GM19468 (cell line): ENCODE measurements around the gene PDZD11.
A peak's percentile ranks its signal among the peaks of the same experiment; 100 is the strongest.
"Not testable (repeated sequence)": the region's sequence is repeated elsewhere in the genome, so short reads cannot be mapped to it uniquely, and the experiment has no call there.

Experiments used
- ATAC-seq: cut with Tn5 transposase; IDR thresholded peaks from one replicate; pipeline ENCODE4 v1.9.1; 2021; ENCODE audit warnings: mild to moderate bottlenecking, moderate library complexity, moderate number of reproducible peaks; ENCODE audit not compliant: unreplicated experiment; ENCODE audit errors: extremely low read depth

Gene PDZD11, protein sequence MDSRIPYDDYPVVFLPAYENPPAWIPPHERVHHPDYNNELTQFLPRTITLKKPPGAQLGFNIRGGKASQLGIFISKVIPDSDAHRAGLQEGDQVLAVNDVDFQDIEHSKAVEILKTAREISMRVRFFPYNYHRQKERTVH

GRCh38 chrX:70289793-70290770 lies at the start of gene PDZD11, which contains the start of gene KIF4A:
PDZD11 (minus strand) TSS chrX:70289927; CDS start chrX:70289341, 586 bp downstream.
KIF4A (plus strand) TSS chrX:70290104; CDS start chrX:70290459, 355 bp downstream.
- ATAC-seq = peak; percentile 95

GRCh38 chrX:70338290-70338689 lies 48.6 kb upstream of the PDZD11 start:
- ATAC-seq = no peak

GRCh38 chrX:70336767-70337166 lies 47.0 kb upstream of the PDZD11 start:
- peak; percentile 99 for ATAC-seq

DNA sequence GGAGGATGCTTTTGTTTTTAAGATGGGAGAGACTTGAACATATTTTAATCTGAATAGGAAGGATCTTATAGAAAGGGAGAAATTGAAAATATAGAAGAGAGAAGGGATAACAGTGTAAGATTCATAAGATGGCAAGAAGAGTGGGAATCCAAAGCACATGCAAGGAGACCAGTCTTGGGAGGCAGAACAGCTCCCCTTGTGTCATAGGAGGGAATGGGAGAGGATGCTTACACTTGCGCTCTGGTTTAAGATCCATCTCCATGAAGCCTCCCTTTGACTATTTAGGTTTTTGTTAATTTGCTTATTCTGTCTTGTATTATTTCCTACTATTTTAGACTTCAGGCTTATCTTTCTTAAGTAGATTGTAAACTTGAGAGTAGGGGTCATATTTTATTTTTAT lies 42.9 kb upstream of the PDZD11 start:
- no peak for ATAC-seq

GRCh38 chrX:70331161-70331560 lies 41.4 kb upstream of the PDZD11 start:
- no peak for ATAC-seq

DNA sequence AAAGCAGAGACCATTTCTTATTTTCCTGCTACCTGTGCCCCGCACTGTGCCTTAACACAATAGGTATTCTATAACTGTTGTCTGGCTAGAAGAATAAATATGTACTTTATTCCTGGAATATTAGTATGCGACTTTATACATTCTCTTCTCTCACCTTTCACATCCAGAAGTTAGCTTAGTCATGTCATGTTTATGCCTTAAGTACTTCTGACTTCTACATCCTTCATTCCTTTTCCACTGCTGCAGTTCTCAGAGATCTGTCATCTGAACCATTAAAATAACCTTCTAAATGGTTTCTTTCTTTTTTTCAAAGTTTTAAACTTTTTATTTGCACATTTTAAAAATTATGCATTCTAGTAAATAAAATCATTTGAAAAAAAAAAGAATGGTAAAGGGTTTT lies 34.6 kb upstream of the PDZD11 start:
- ATAC-seq = no peak

DNA sequence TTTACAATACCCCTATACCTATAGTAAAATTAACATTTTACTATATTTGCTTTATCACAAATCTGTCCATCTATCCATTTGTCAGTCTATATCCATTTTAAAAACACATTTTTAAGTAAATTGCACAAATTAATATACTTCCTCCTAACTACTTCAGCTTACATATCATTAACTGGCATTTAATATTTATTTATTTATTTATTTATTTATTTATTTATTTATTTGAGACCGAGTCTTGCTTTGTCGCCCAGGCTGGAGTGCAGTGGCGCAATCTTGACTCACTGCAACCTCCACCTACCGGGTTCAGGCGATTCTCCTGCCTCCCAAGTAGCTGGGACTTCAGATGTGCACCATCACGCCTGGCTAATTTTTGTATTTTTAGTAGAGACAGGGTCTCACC lies 33.9 kb upstream of the PDZD11 start:
- ATAC-seq = not testable (repeated sequence)

DNA sequence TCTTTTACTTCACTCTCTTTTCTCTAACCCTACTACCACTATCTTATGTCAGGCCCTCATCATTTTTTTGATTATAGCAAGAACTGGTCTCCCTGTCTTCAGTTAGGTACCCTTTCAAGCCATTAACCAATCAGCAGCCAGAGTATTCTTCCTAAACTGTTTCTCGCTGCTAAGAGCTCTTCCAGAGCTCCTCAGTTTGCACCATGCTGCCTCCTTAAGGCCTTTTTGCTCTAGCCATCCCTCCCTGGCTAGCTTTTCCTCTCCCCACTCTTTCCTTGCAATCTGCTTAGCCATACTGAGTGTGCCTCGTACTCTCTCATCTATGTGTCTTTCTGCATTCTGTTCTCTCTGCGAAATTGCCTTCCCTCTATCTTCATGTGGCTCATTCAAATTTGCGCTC lies 33.1 kb upstream of the PDZD11 start:
- ATAC-seq = no peak

DNA sequence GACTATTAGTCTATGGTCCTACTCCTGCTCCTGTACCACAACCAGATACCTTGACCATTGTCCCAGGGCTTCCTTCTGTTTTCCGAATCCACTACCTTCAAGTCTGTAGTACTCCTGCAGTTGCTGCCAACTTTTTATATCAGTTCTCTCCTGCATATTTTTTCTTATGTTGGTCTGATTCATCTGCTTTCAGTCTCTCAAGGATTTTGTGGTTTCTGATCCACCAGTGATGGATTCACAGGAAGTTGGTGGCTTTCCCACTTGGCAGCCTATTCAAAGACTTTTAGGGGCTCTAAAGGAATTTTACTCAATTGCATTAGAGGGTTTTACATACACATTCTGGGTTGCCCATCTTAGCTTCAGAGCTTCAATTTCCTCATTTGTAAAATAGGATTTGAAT lies 23.8 kb upstream of the PDZD11 start:
- no peak for ATAC-seq

DNA sequence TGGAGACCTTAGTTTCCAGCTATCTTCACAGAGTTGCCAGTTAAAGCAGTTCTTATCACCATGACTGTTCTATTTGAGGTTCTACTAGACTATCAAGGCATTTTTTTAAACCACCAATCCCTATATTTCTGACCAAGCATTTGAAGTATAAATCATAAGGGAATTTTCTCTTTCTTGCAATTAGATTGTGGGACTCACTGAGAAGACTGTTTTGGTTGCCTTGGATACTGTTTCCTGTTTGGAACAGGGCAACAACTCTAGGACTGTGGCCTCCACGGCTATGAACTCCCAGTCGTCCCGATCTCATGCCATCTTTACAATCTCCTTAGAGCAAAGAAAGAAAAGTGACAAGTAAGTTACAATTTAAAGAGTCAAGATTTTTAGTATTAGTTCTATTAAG lies 12.0 kb upstream of the PDZD11 start:
- no peak for ATAC-seq

DNA sequence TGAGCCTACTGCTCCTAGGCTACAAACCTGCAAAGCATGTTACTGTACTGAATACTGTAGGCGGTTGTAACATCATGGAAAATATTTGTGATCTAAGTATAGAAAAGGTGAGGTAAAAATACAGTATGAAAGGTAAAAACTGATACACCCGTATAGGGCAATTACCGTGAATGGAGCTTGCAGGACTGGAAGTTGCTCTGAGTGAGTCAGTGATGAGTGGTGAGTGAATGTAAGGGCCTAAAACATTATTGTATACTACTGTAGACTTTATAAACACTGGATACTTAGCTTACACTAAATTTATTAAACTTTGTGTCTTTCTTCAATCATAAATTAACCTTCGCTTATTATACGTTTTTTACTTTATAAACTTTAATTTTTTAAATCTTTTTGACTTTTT lies 3.9 kb upstream of the PDZD11 start:
- ATAC-seq = no peak

DNA sequence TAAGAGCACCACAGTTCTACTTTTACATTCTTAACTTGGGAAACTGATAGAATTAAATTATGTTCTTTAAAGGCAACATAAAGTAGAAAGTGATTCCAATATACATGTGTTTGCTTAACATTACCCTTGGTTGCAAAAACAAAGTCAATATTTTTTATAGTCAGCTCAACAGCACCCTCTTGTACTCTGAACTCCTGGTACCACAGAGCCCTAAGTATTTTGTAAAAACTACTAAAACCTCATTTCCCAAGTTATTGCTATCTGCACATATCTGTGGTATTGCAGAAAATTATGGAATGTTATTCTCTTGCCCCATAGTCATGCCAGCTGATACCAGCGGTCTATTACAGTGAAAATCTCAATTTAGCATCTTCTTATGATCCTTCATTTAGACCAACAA lies 3.1 kb upstream of the PDZD11 start:
- no peak for ATAC-seq

DNA sequence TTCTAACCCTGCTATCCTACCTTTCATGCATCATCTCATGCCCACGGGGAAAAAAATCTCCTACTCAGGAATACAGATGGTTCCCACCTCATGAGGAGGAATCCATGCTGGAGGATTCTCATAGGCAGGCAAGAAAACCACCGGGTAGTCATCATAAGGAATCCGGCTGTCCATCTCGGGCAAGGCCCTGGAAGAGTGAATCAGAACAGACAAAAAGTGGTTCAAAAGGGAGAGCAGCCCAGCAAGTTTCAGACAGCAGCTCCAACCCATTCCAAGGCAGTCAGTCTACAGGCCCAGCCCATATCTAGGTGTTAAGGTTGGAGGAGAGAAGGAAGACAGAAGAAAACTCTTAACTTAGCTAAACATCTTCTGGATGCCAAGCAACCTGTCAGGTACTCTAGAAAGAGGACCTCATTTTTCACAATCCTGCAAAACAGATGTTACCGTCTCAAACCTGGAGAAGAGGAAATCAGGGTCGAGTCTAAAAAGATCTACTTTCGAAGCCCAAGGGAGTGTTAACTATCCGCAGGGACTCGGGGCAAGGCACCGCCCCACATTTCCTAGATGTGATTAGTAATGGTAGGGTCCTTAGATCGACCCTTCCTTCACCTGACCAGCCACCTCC lies 447 bp downstream of the PDZD11 start:
- ATAC-seq = no peak

GRCh38 chrX:70281951-70282350 lies 7.8 kb downstream of the PDZD11 start, which contains the start of gene RAB41:
RAB41 (plus strand) TSS chrX:70282172; CDS start chrX:70282218, 46 bp downstream.
- ATAC-seq = no peak

DNA sequence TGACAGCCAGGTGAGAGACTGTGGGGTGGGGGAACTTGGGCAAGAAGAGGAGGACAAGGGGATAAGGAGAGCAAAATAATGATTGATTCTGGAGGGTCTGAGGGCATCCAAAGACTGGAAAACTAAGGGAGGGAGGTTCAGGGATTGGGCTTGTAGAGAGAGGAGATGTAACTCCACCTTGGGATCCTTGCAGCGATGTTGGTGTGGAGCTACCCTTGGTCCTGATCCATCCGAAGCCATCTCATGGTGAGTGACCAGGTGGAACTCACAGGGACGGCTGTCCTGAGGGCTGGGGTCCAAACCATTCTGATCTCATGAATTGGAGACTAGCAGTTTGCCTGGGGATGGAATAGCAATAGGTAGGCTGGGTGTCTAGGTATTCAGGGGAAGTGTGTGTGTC lies 9.2 kb downstream of the PDZD11 start:
- no peak for ATAC-seq

DNA sequence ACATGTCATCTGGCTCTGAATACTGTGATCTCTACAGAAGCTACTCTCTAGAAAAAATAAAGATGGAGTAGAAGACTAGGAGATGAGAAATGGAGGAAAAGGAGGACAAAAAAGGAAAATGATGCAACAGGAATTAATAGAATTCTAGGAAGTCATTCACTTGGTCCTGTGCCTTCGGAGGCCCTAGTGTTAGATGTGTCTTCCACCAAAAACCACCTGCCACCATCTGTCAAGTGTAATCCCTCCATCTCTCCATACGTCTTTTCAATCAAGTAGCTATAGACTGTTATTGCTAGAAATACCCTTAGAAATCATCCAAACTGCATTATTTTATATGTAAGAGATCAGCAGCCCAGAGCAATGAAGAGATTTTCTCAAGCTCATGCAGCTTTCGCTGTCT lies 10.6 kb downstream of the PDZD11 start:
- no peak for ATAC-seq

GRCh38 chrX:70274029-70274428 lies 15.7 kb downstream of the PDZD11 start:
- not testable (repeated sequence) for ATAC-seq

DNA sequence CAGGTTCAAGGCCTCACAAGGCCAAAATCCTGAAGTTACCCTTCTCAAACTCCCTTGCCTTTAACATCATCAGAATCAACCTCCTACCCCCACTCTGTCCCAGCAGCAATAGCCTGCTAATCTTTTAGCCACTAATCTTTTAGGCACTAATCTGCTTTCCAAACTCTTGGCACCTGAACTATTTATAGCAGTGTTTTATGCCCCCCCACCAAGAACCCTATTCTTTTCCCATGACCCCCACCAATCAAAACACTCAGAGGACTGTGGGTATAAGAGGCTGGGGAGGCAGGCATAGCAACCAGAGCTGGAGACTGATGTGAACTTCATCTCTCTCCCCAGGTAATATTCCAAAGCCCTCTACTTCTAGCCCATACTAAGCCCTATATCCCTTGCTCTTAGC lies 21.7 kb downstream of the PDZD11 start, which contains the start of gene ARR3:
ARR3 (plus strand) TSS at position 301 of the 400 bp plus-strand sequence. CDS start 1,052 bp downstream, outside the sequence.
- ATAC-seq = no peak

- ATAC-seq = no peak
Observed at GRCh38 chrX:70264784-70265183, 24.9 kb downstream of the PDZD11 start.

DNA sequence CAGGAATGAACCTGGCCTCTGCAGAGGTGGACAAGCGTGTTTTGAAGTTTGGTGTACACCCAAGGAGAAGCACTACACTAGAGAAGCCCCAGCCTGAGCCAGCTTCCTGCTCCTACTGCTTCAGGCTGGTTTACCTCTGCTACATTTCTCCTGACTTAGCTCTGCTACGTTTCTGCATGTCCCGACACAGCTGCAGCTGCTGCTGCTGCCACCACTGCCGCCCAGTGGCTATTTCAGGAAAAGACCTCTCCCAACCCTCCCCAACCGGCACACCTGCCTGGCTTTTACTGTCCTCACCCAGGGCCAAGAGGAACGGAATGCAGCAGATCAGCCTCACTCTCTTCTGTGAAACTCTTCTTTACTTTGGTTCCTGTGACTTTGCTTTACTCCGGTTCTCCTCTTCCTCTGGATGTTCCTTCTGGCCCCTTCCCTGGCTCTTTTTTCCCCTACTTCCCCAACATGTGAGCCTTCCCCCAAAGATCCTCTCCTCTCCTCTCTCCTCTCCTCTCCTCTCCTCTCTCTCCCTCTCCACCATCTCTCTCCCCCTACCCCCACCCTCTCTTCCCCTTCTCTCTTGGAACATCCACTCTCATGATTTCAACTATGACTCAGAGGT lies 26.7 kb downstream of the PDZD11 start:
- no peak for ATAC-seq
